ENCODE data around the gene RNF114. TPM values are rescaled to one million over a fixed set of nuclear protein-coding genes. Genes with fewer than 3 reads are reported as not detected.

The RNF114 gene
- total RNA-seq, 1 experiment from 2014 or later, result 88.1 TPM

- no peak for TF ChIP-seq CTCF (IDR thresholded peaks at IDR 0.05)
- TF ChIP-seq NR3C1 (CRISPR knock-in tag; conservative IDR thresholded peaks at IDR 0.05; ENCODE audit: low read depth), result no peak
- TF ChIP-seq PRRX2 (CRISPR knock-in tag; IDR thresholded peaks at IDR 0.05), result no peak
- no peak for TF ChIP-seq TEAD4 (CRISPR knock-in tag; IDR thresholded peaks at IDR 0.05)
- no peak for TF ChIP-seq ATF3 (CRISPR knock-in tag; conservative IDR thresholded peaks at IDR 0.05)
- TF ChIP-seq JUN (CRISPR knock-in tag; IDR thresholded peaks at IDR 0.05), result no peak
- no peak for TF ChIP-seq MXD4 (CRISPR knock-in tag; IDR thresholded peaks at IDR 0.05; ENCODE audit: borderline replicate concordance)
- no peak for TF ChIP-seq TCF7 (CRISPR knock-in tag; IDR thresholded peaks at IDR 0.05; ENCODE audit: low read depth)
- no peak for TF ChIP-seq KAT7 (CRISPR knock-in tag; IDR thresholded peaks at IDR 0.05; ENCODE audit: borderline replicate concordance)
- TF ChIP-seq ZNF423 (CRISPR knock-in tag; IDR thresholded peaks at IDR 0.05), result no peak
- no peak for TF ChIP-seq E2F4 (CRISPR knock-in tag; IDR thresholded peaks at IDR 0.05; ENCODE audit: borderline replicate concordance, low read depth)
- no peak for TF ChIP-seq ESRRA (CRISPR knock-in tag; IDR thresholded peaks at IDR 0.05; ENCODE audit: borderline replicate concordance)
- TF ChIP-seq ZNF281 (CRISPR knock-in tag; IDR thresholded peaks at IDR 0.05), result no peak
- TF ChIP-seq RELA (CRISPR knock-in tag; IDR thresholded peaks at IDR 0.05; ENCODE audit: borderline replicate concordance), result no peak
- TF ChIP-seq NFATC4 (CRISPR knock-in tag; IDR thresholded peaks at IDR 0.05), result no peak
- Mint-ChIP-seq H3K27ac (peak overlapping the region; percentile 69), H3K9me3 (no peaks in the 10 kb centered on the region), H3K36me3 (no peaks in the 10 kb centered on the region), H3K4me3 (no peak overlapping the region), H3K27me3 (ENCODE audit: low read depth) (0 out of 2 replicates have a peak, but pooled peaks cover 3% of the 10 kb centered on the region), H3K4me1 (peaks cover 26% of the 10 kb centered on the region)
- ChIA-PET POLR2A (interaction anchor here (0.8 kb wide), 1 partner anchor 325 kb away, joined by 3 read pairs; no protein-coding TSS in a partner anchor), CTCF (interaction anchor here (0.7 to 4.3 kb wide), 5 partner anchors 17 to 352 kb away, joined by 3 to 31 read pairs (median 4); no protein-coding TSS in a partner anchor)
- DNase-seq (ENCODE audit: low spot score) (no peak), ATAC-seq (no peak)
Observed at GRCh38 chr20:49893242-49894072, 42.7 kb upstream of the RNF114 start.

GRCh38 chr20:49894073-49894470, 42.1 kb upstream of the RNF114 start:
- CTCF ChIA-PET, result interaction anchor here (1.0 to 4.3 kb wide), 3 partner anchors 284 to 352 kb away, joined by 3 to 31 read pairs (median 11); no protein-coding TSS in a partner anchor
- Mint-ChIP-seq H3K27ac (no peak overlapping the region), H3K27me3 (ENCODE audit: low read depth) (0 out of 2 replicates have a peak, but pooled peaks cover 3% of the 10 kb centered on the region), H3K4me1 (peaks cover 19% of the 10 kb centered on the region), H3K9me3 (no peaks in the 10 kb centered on the region), H3K36me3 (no peaks in the 10 kb centered on the region), H3K4me3 (no peak overlapping the region)
- no peak for DNase-seq (ENCODE audit: low spot score)
- ATAC-seq, result no peak
- POLR2A ChIA-PET, result interaction anchor here (0.8 kb wide), 1 partner anchor 326 kb away, joined by 3 read pairs; no protein-coding TSS in a partner anchor
- no peak for TF ChIP-seq HMGXB4 (CRISPR knock-in tag; IDR thresholded peaks at IDR 0.05)
- no peak for TF ChIP-seq CREB1 (CRISPR knock-in tag; IDR thresholded peaks at IDR 0.05)
- TF ChIP-seq E2F1 (CRISPR knock-in tag; IDR thresholded peaks at IDR 0.05), result no peak
- TF ChIP-seq JUN (CRISPR knock-in tag; IDR thresholded peaks at IDR 0.05), result no peak
- no peak for TF ChIP-seq ATF3 (CRISPR knock-in tag; conservative IDR thresholded peaks at IDR 0.05)
- TF ChIP-seq OVOL2 (CRISPR knock-in tag; IDR thresholded peaks at IDR 0.05; ENCODE audit: borderline replicate concordance), result no peak
- TF ChIP-seq ERG (CRISPR knock-in tag; IDR thresholded peaks at IDR 0.05), result no peak
- no peak for TF ChIP-seq MAX (CRISPR knock-in tag; IDR thresholded peaks at IDR 0.05)
- TF ChIP-seq FOXP1 (CRISPR knock-in tag; IDR thresholded peaks at IDR 0.05; ENCODE audit: borderline replicate concordance), result no peak
- no peak for TF ChIP-seq ZNF416 (CRISPR knock-in tag; IDR thresholded peaks at IDR 0.05)
